IMR-90 (cell line): Measurements from ENCODE around the gene NFE2L2.

ENCODE experiments used
- CEBPB ChIP-seq: IDR thresholded peaks from 2 replicates; pipeline ENCODE4 v1.6.1; 2012; ENCODE audit warnings: low read depth, low read length, improper control_type of control experiment
- CHD1 ChIP-seq: IDR thresholded peaks from 2 replicates; pipeline ENCODE4 v1.6.1; 2012; ENCODE audit warnings: low read depth, low read length, improper control_type of control experiment
- CTCF ChIP-seq: conservative IDR thresholded peaks from 2 replicates; pipeline ENCODE4 v1.5.1; 2012; ENCODE audit warnings: mild to moderate bottlenecking, low read depth, low read length, improper control_type of control experiment
- ELK1 ChIP-seq: fragments of 150-350 bp; IDR thresholded peaks from 2 replicates; pipeline ENCODE4 v1.6.1; 2016; ENCODE audit warnings: low read depth, mild to moderate bottlenecking, low read length, moderate library complexity, borderline replicate concordance
- NFE2L2 ChIP-seq: fragments of 150-350 bp; IDR thresholded peaks from 2 replicates; pipeline ENCODE4 v1.6.1; 2016; ENCODE audit warnings: low read depth, mild to moderate bottlenecking, low read length
- POLR2A ChIP-seq: IDR thresholded peaks from 2 replicates; pipeline ENCODE4 v1.6.1; 2012; ENCODE audit warnings: mild to moderate bottlenecking, low read depth, low read length
- RAD21 ChIP-seq: IDR thresholded peaks from 2 replicates; pipeline ENCODE4 v1.6.1; 2012; ENCODE audit warnings: low read length, improper control_type of control experiment
- RCOR1 ChIP-seq: IDR thresholded peaks from 2 replicates; pipeline ENCODE4 v1.6.1; 2012; ENCODE audit warnings: mild to moderate bottlenecking, low read length, improper control_type of control experiment; ENCODE audit not compliant: insufficient replicate concordance
- USF2 ChIP-seq: fragments of 150-350 bp; IDR thresholded peaks from 2 replicates; pipeline ENCODE4 v1.6.1; 2017; ENCODE audit warnings: mild to moderate bottlenecking, antibody characterized with exemption, low read length, low read depth

- TF ChIP-seq CTCF (no peak), USF2 (no peak), POLR2A (no peak), CHD1 (no peak), RAD21 (no peak), ELK1 (no peak), RCOR1 (no peak), CEBPB (no peak), NFE2L2 (no peak)
These were observed 21.1 kb downstream of the NFE2L2 start for GRCh38 chr2:177243476-177243875.
